NB4 (cell line): ENCODE results near the gene PEAK3.

Experiments used
- CTCF ChIP-seq: IDR thresholded peaks from one replicate; pipeline ENCODE4 v1.5.1; 2012; ENCODE audit warnings: low read depth, low read length
- POLR2A ChIP-seq: IDR thresholded peaks from 2 replicates; pipeline ENCODE4 v1.6.1; 2011; ENCODE audit warnings: mild to moderate bottlenecking; ENCODE audit not compliant: insufficient read length; ENCODE audit errors: extremely low read depth
- TF ChIP-seq, protein P1 (sequence below): IDR thresholded peaks from 2 replicates; pipeline ENCODE4 v1.6.1; 2011; ENCODE audit warnings: low read depth, low read length

GRCh38 chr19:2287585-2288337, 5.8 kb upstream of the PEAK3 start:
- no peak for TF ChIP-seq POLR2A
- TF ChIP-seq CTCF, result no peak
- TF ChIP-seq, protein P1, sequence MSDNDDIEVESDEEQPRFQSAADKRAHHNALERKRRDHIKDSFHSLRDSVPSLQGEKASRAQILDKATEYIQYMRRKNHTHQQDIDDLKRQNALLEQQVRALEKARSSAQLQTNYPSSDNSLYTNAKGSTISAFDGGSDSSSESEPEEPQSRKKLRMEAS, result no peak
